ENCODE data around the gene GABRA4. TPM values are rescaled to one million over a fixed set of nuclear protein-coding genes. Genes with fewer than 3 reads are reported as not detected.

GABRA4 gene
- total and polyA plus RNA-seq, 10 of the 15 experiments (the other 5 are each of a cell fraction or from before 2014, with no cell fraction given) = 0.69 to 14.6 (median 1.1) TPM

- FAIRE-seq (no peak), DNase-seq (ENCODE audit: low read depth, low spot score) (no peak), ATAC-seq (no peak)
- H3K9ac ChIP-seq (ENCODE audit: control insufficient read depth, insufficient read depth, low read length) = no peak overlapping the region
- POLR2A ChIA-PET = no interaction called here
- H2AFZ ChIP-seq (ENCODE audit: control insufficient read depth, low read depth, low read length) = no peak overlapping the region
- BruUV-seq (replicated peaks) = no TSS peak
- no peaks in the 10 kb centered on the region; a peak in 1 of 4 replicates for H3K27me3 ChIP-seq (replicated peaks in 1 of 2; ENCODE audit: control insufficient read depth in 2 of 2, insufficient read depth in 2 of 2, low read length in 1 of 2)
- H3K27ac ChIP-seq (ENCODE audit: control insufficient read depth, insufficient read depth) = no peak overlapping the region
- no peaks in the 10 kb centered on the region for H3K4me1 ChIP-seq (ENCODE audit: control insufficient read depth, insufficient read depth, low read length)
- H3K4me3 ChIP-seq = no peak overlapping the region
- H3K9me3 ChIP-seq (replicated peaks; ENCODE audit: control insufficient read depth, insufficient read depth, low read length) = no peaks in the 10 kb centered on the region
- no peak overlapping the region for H3K4me2 ChIP-seq (ENCODE audit: control insufficient read depth, insufficient read depth)
- WGBS (ENCODE audit: insufficient coverage, insufficient replicate concordance, low lambda C conversion rate, missing lambda C conversion rate) = 32% methylated on average over 3 of the region's 3 CpGs
- H4K20me1 ChIP-seq (ENCODE audit: control insufficient read depth, insufficient read depth) = no peaks in the 10 kb centered on the region
- TF ChIP-seq IRF3 (IDR thresholded peaks at IDR 0.05) = no peak
- no peak for TF ChIP-seq NR2C1 (IDR thresholded peaks at IDR 0.05)
- no peak for TF ChIP-seq CHD1 (IDR thresholded peaks at IDR 0.05; ENCODE audit: low read depth, low read length)
- TF ChIP-seq ZBTB33 (IDR thresholded peaks at IDR 0.05) = no peak
- TF ChIP-seq CBFB (IDR thresholded peaks at IDR 0.05; ENCODE audit: low read depth) = no peak
- no peak for TF ChIP-seq HDGF (IDR thresholded peaks at IDR 0.05)
- no peak for TF ChIP-seq CBX3 (IDR thresholded peaks at IDR 0.05; ENCODE audit: borderline replicate concordance, low read depth)
- no peak for TF ChIP-seq REST (IDR thresholded peaks at IDR 0.05; ENCODE audit: low read depth, low read length)
- TF ChIP-seq ZBTB40 (IDR thresholded peaks at IDR 0.05; ENCODE audit: borderline replicate concordance) = no peak
- TF ChIP-seq BACH1 (IDR thresholded peaks at IDR 0.05; ENCODE audit: borderline replicate concordance) = no peak
- no peak for TF ChIP-seq EED (IDR thresholded peaks at IDR 0.05; ENCODE audit: low read depth)
- intact Hi-C loops (cut with micrococcal nuclease; ENCODE audit: unreplicated experiment) (no loop called here), in situ Hi-C loops (cut with MboI) (no loop called here)
- RAD21 ChIA-PET (ENCODE audit: unreplicated experiment) = interaction anchor here (1.0 kb wide), 1 partner anchor 82 kb away, joined by 5 read pairs; no protein-coding TSS in a partner anchor
- CTCF ChIA-PET = interaction anchor here (1.6 to 2.1 kb wide), 2 partner anchors 79 to 81 kb away, joined by 5 to 7 read pairs; no protein-coding TSS in a partner anchor
- SMC1A ChIA-PET (ENCODE audit: uncharacterized antibody, unreplicated experiment) = interaction anchor here (0.6 to 1.8 kb wide), 7 partner anchors 9 to 196 kb away, joined by 3 to 8 read pairs (median 3); no protein-coding TSS in a partner anchor
- no peaks in the 10 kb centered on the region for H3K36me3 ChIP-seq (ENCODE audit: control insufficient read depth in 2 of 2, insufficient read depth in 2 of 2, low read length in 1 of 2)
- H3K79me2 ChIP-seq (ENCODE audit: control insufficient read depth, insufficient read depth, low read length) = no peaks in the 10 kb centered on the region
Observed at GRCh38 chr4:47040828-47041227, 47.4 kb upstream of the GABRA4 start.
